Mesenchymal stem cell (in vitro differentiated cells and primary cell): Measurements from ENCODE around the gene CAPN9.

Experiments
- DNase-seq: peaks from one replicate; pipeline ENCODE4 v3.0.0-alpha.2; 2013
- H2AFZ ChIP-seq: one replicate; pipeline ENCODE4 v1.6.1; 2013; ENCODE audit warnings: low read depth, mild to moderate bottlenecking, control low read depth, inconsistent platforms, low read length, moderate library complexity
- H2AK5ac ChIP-seq: 2 replicates; pipeline ENCODE4 v1.6.1; 2013; ENCODE audit warnings: low read length, moderate library complexity, mild to moderate bottlenecking, inconsistent platforms; ENCODE audit not compliant: severe bottlenecking
- H2BK120ac ChIP-seq: one replicate; pipeline ENCODE4 v1.6.1; 2013; ENCODE audit warnings: low read depth, mild to moderate bottlenecking, inconsistent platforms, low read length, moderate library complexity
- H2BK12ac ChIP-seq, 2 experiments: one replicate each; pipeline ENCODE4 v1.6.1; 2013; ENCODE audit warnings: inconsistent platforms in 2 of 2, low read length in 2 of 2, mild to moderate bottlenecking in 2 of 2, moderate library complexity in 2 of 2, control low read depth in 1 of 2
- H2BK15ac ChIP-seq: one replicate; pipeline ENCODE4 v1.6.1; 2013; ENCODE audit warnings: mild to moderate bottlenecking, low read depth, inconsistent platforms; ENCODE audit not compliant: poor library complexity, severe bottlenecking
- H2BK5ac ChIP-seq: 2 replicates; pipeline ENCODE4 v1.6.1; 2013; ENCODE audit warnings: low read depth, mild to moderate bottlenecking, low read length, control low read depth, inconsistent platforms; ENCODE audit not compliant: poor library complexity, severe bottlenecking
- H3K14ac ChIP-seq, 2 experiments: one replicate each; pipeline ENCODE4 v1.6.1; 2013; ENCODE audit warnings: inconsistent platforms in 2 of 2, low read length in 2 of 2, control low read depth in 1 of 2, mild to moderate bottlenecking in 1 of 2, moderate library complexity in 1 of 2
- H3K18ac ChIP-seq, 2 experiments: one replicate each; pipeline ENCODE4 v1.6.1; 2013; ENCODE audit warnings: inconsistent platforms in 2 of 2, low read length in 2 of 2, control low read depth in 1 of 2, low read depth in 1 of 2, mild to moderate bottlenecking in 1 of 2
- H3K23ac ChIP-seq, 2 experiments: one replicate each; pipeline ENCODE4 v1.6.1; 2013; ENCODE audit warnings: inconsistent platforms in 2 of 2, low read length in 2 of 2, mild to moderate bottlenecking in 2 of 2, moderate library complexity in 2 of 2, control low read depth in 1 of 2
- H3K27ac ChIP-seq: 2 replicates; pipeline ENCODE4 v1.5.1; 2013; ENCODE audit warnings: mild to moderate bottlenecking, moderate library complexity, low read length, control low read depth, inconsistent platforms; ENCODE audit not compliant: poor library complexity, severe bottlenecking
- H3K27me3 ChIP-seq, 2 experiments: 2 replicates each; pipeline versions ENCODE4 v1.6.1 to v1.7.0; 2013; ENCODE audit warnings: low read length in 2 of 2, mild to moderate bottlenecking in 2 of 2, moderate library complexity in 2 of 2, control low read depth in 1 of 2, inconsistent platforms in 1 of 2; ENCODE audit not compliant: control insufficient read depth in 1 of 2, insufficient read depth in 1 of 2
- H3K36me3 ChIP-seq, 2 experiments: 2 replicates each; pipeline versions ENCODE4 v1.6.1 to v1.7.0; 2013; ENCODE audit warnings: low read length in 2 of 2, control low read depth in 1 of 2, inconsistent platforms in 1 of 2, low read depth in 1 of 2, mild to moderate bottlenecking in 1 of 2; ENCODE audit not compliant: insufficient read depth in 2 of 2, control insufficient read depth in 1 of 2
- H3K4ac ChIP-seq, 2 experiments: one replicate each; pipeline ENCODE4 v1.6.1; 2013; ENCODE audit warnings: inconsistent platforms in 2 of 2, low read length in 2 of 2, mild to moderate bottlenecking in 2 of 2, moderate library complexity in 2 of 2, control low read depth in 1 of 2, low read depth in 1 of 2
- H3K4me1 ChIP-seq: 2 replicates; pipeline ENCODE4 v1.6.1; 2013; ENCODE audit warnings: low read depth, low read length, control low read depth; ENCODE audit not compliant: control insufficient read depth, insufficient read depth
- H3K4me2 ChIP-seq: 2 replicates; pipeline ENCODE4 v1.6.1; 2013; ENCODE audit warnings: low read length, mild to moderate bottlenecking, inconsistent platforms; ENCODE audit not compliant: poor library complexity, severe bottlenecking
- H3K4me3 ChIP-seq, 2 experiments: 2 replicates each; pipeline versions ENCODE4 v1.5.1 to v1.7.0; 2013; ENCODE audit warnings: low read length in 2 of 2, mild to moderate bottlenecking in 2 of 2, control low read depth in 1 of 2, low read depth in 1 of 2; ENCODE audit not compliant: insufficient read depth in 1 of 2
- H3K79me1 ChIP-seq: replicated peaks from 2 replicates; pipeline ENCODE4 v1.6.1; 2013; ENCODE audit warnings: mild to moderate bottlenecking, control low read depth, low read length, inconsistent platforms; ENCODE audit not compliant: poor library complexity, severe bottlenecking
- H3K9ac ChIP-seq: 2 replicates; pipeline ENCODE4 v1.7.0; 2013; ENCODE audit warnings: mild to moderate bottlenecking, low read length, moderate library complexity
- H3K9me3 ChIP-seq: 2 replicates; pipeline ENCODE4 v1.7.0; 2013; ENCODE audit warnings: mild to moderate bottlenecking, low read length; ENCODE audit not compliant: control insufficient read depth
- H4K8ac ChIP-seq: one replicate; pipeline ENCODE4 v1.6.1; 2013; ENCODE audit warnings: inconsistent platforms, mild to moderate bottlenecking, low read length, moderate library complexity
- H4K91ac ChIP-seq: one replicate; pipeline ENCODE4 v1.6.1; 2013; ENCODE audit warnings: mild to moderate bottlenecking, low read length, inconsistent platforms
- WGBS: methylation state at CpG from one replicate; pipeline ENCODE4 v1.1.7; 2013; ENCODE audit warnings: mixed read lengths; 5-methylcytosine and 5-hydroxymethylcytosine counted together

The CAPN9 gene

GRCh38 chr1:230806552-230806951, 59.4 kb downstream of the CAPN9 start:
- no peak overlapping the region for H3K4me2 ChIP-seq
- DNase-seq: no peak
- no peaks in the 10 kb centered on the region for H3K4me1 ChIP-seq
- H3K23ac ChIP-seq: no peak overlapping the region
- no peak overlapping the region for H2AFZ ChIP-seq
- H3K9ac ChIP-seq: no peak overlapping the region
- WGBS: 100% methylated on average over 1 of the region's 2 CpGs
- no peak overlapping the region for H2BK15ac ChIP-seq
- no peak overlapping the region for H3K27ac ChIP-seq
- H3K27me3 ChIP-seq: no peaks in the 10 kb centered on the region
- H4K91ac ChIP-seq: no peak overlapping the region
- no peak overlapping the region for H3K4me3 ChIP-seq
- no peaks in the 10 kb centered on the region for H3K36me3 ChIP-seq
- H2AK5ac ChIP-seq: no peak overlapping the region
- no peak overlapping the region for H2BK120ac ChIP-seq
- H4K8ac ChIP-seq: no peak overlapping the region
- no peak overlapping the region for H3K18ac ChIP-seq
- no peaks in the 10 kb centered on the region for H3K9me3 ChIP-seq
- no peak overlapping the region for H3K14ac ChIP-seq
- H2BK5ac ChIP-seq: no peak overlapping the region
- H3K4ac ChIP-seq: no peak overlapping the region
- H2BK12ac ChIP-seq: no peak overlapping the region
- no peaks in the 10 kb centered on the region for H3K79me1 ChIP-seq

GRCh38 chr1:230807029-230807428, 59.8 kb downstream of the CAPN9 start:
- no peak for DNase-seq
- Histone ChIP-seq H2BK15ac (no peak overlapping the region), H4K91ac (no peak overlapping the region), H3K36me3 (no peaks in the 10 kb centered on the region), H2BK120ac (no peak overlapping the region), H2BK5ac (no peak overlapping the region), H2AFZ (no peak overlapping the region), H3K27me3 (no peaks in the 10 kb centered on the region), H3K4me1 (no peaks in the 10 kb centered on the region), H3K4me2 (no peak overlapping the region), H3K14ac (no peak overlapping the region), H3K23ac (no peak overlapping the region), H3K79me1 (no peaks in the 10 kb centered on the region), H3K9me3 (no peaks in the 10 kb centered on the region), H2BK12ac (no peak overlapping the region), H3K27ac (no peak overlapping the region), H3K18ac (no peak overlapping the region), H3K4ac (no peak overlapping the region), H3K9ac (no peak overlapping the region), H2AK5ac (no peak overlapping the region), H3K4me3 (no peak overlapping the region), H4K8ac (no peak overlapping the region)
- WGBS: 97% methylated on average over 5 of the region's 5 CpGs

- Histone ChIP-seq H3K18ac (no peak overlapping the region), H3K27ac (no peak overlapping the region), H2BK15ac (no peak overlapping the region), H3K4me3 (peak overlapping the region in 1 of 2 experiments; percentile 7), H2AK5ac (no peak overlapping the region), H2AFZ (no peak overlapping the region), H3K4me2 (no peak overlapping the region), H2BK120ac (no peak overlapping the region), H3K4ac (no peak overlapping the region), H3K27me3 (no peaks in the 10 kb centered on the region), H4K91ac (no peak overlapping the region), H3K4me1 (no peaks in the 10 kb centered on the region), H3K14ac (no peak overlapping the region), H3K36me3 (no peaks in the 10 kb centered on the region), H4K8ac (no peak overlapping the region), H3K79me1 (no peaks in the 10 kb centered on the region), H2BK12ac (no peak overlapping the region), H2BK5ac (no peak overlapping the region), H3K9me3 (peaks cover 6% of the 10 kb centered on the region), H3K9ac (peak overlapping the region; percentile 41), H3K23ac (no peak overlapping the region)
- DNase-seq: no peak
- WGBS: 93% methylated on average over 3 of the region's 3 CpGs
Observed at GRCh38 chr1:230807561-230808280, 60.5 kb downstream of the CAPN9 start.

- H4K8ac ChIP-seq: no peak overlapping the region
- WGBS: 87% methylated on average over 4 of the region's 4 CpGs
- H3K9me3 ChIP-seq: peaks cover 11% of the 10 kb centered on the region
- H2AFZ ChIP-seq: no peak overlapping the region
- H3K18ac ChIP-seq: no peak overlapping the region
- no peaks in the 10 kb centered on the region for H3K4me1 ChIP-seq
- H3K14ac ChIP-seq: no peak overlapping the region
- H3K4me3 ChIP-seq: peak overlapping the region in 1 of 2 experiments; percentile 7
- H2BK120ac ChIP-seq: no peak overlapping the region
- no peaks in the 10 kb centered on the region for H3K36me3 ChIP-seq
- peak overlapping the region; percentile 41 for H3K9ac ChIP-seq
- H2BK5ac ChIP-seq: no peak overlapping the region
- H3K79me1 ChIP-seq: no peaks in the 10 kb centered on the region
- no peaks in the 10 kb centered on the region for H3K27me3 ChIP-seq
- no peak overlapping the region for H2AK5ac ChIP-seq
- H3K23ac ChIP-seq: no peak overlapping the region
- no peak overlapping the region for H2BK15ac ChIP-seq
- H4K91ac ChIP-seq: no peak overlapping the region
- no peak for DNase-seq
- H2BK12ac ChIP-seq: no peak overlapping the region
- H3K4me2 ChIP-seq: no peak overlapping the region
- no peak overlapping the region for H3K27ac ChIP-seq
- H3K4ac ChIP-seq: no peak overlapping the region
Observed at GRCh38 chr1:230808281-230808872, 61.2 kb downstream of the CAPN9 start.
